ENCODE data around the gene FZR1.
"Not testable (repeated sequence)": the region's sequence is repeated elsewhere in the genome, so short reads cannot be mapped to it uniquely, and the experiment has no call there.

FZR1 gene

DNA sequence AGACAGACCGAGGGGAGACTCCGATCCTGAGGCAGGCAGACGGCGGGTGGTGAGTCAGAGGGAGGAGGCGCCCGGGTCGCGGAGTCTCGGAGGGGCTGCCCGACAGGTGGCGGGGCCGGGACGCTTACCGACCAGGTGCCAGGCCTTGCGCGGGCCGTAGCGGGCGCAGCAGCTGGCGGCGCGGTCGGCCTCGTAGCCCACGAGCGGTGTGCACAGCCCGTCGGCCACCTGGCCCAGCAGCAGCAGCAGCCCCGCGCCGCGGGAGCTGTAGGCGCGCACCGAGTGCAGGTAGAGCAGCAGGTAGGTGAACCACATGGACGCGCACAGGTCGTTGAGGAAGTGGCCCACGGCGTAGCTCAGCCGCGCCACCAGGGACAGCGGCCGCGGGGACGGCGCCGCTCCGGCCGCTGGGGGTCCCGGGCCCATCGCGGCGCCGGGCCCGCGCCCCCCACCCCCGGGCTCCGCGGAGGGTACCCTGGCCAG, 50.9 kb downstream of the FZR1 start:
- peak overlapping the region; percentile 79 to 94 for H3K4me3 ChIP-seq (ENCODE audit: low read depth in 1 of 2, low read length in 2 of 2)
- H3K4me1 ChIP-seq (ENCODE audit: control insufficient read depth in 1 of 2, insufficient read depth in 2 of 2, low read length in 2 of 2) = peaks cover 0 to 17% of the 10 kb centered on the region in 2 donors
- no peaks in the 10 kb centered on the region for H3K9me3 ChIP-seq (ENCODE audit: control insufficient read depth in 1 of 2, low read length in 2 of 2)
- no peak overlapping the region for H3K27ac ChIP-seq (ENCODE audit: low read length)
- no peaks in the 10 kb centered on the region for H3K36me3 ChIP-seq (ENCODE audit: control insufficient read depth in 1 of 2, insufficient read depth in 2 of 2, low read length in 2 of 2)
- no peaks in the 10 kb centered on the region for H3K27me3 ChIP-seq (ENCODE audit: low read depth, low read length)

DNA sequence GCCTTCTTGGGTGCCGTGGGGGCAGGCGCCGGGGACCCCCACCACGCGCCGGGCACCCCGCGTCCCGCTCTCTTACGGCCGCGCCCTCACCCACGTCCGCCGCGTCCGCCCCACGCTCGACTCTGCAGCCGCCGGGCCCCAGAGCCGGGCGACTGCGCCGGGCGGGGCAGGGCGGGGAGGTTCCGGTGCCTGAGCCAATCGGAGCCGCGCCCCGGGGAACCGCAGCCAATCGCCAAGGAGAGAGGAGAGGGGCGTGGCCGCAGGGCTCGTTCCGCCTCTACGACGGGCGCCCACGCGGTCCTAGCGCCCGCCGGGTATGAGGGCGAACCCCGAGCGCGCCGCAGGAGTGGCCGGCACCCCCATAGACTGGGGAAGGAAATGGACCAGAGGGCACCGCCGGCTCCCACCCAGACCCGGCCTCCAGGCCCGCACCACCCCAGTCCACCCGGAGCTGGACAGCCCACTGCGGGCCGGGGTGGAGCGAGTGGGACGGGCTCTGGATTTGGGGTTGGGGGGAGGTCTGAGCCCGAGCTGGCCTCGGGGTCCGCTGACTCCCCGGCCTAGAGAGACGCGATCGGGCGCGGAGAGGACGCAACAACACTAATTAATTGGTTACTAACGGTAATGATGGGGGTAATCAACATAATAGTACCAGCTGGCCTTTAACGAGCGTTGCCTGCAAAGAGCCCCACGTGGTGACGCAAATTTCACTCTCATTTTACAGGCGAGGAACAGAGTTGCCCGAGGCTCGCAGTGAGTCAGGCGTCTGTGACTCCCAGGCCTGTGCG, 51.5 kb downstream of the FZR1 start, which contains the start of gene MFSD12:
Gene MFSD12 (minus strand): TSS at position 126 of the 788 bp plus-strand sequence. CDS start 183 bp downstream, outside the sequence.
- H3K9me3 ChIP-seq (ENCODE audit: control insufficient read depth in 1 of 2, low read length in 2 of 2) = no peaks in the 10 kb centered on the region
- peak within 1 kb of the TSS; percentile 67 for H3K27ac ChIP-seq (ENCODE audit: low read length)
- no peaks in the 10 kb centered on the region for H3K36me3 ChIP-seq (ENCODE audit: control insufficient read depth in 1 of 2, insufficient read depth in 2 of 2, low read length in 2 of 2)
- no peaks in the 10 kb centered on the region for H3K27me3 ChIP-seq (ENCODE audit: low read depth, low read length)
- peak within 1 kb of the TSS; percentile 79 to 94 for H3K4me3 ChIP-seq (ENCODE audit: low read depth in 1 of 2, low read length in 2 of 2)
- peaks cover 0 to 17% of the 10 kb centered on the region in 2 donors for H3K4me1 ChIP-seq (ENCODE audit: control insufficient read depth in 1 of 2, insufficient read depth in 2 of 2, low read length in 2 of 2)

DNA sequence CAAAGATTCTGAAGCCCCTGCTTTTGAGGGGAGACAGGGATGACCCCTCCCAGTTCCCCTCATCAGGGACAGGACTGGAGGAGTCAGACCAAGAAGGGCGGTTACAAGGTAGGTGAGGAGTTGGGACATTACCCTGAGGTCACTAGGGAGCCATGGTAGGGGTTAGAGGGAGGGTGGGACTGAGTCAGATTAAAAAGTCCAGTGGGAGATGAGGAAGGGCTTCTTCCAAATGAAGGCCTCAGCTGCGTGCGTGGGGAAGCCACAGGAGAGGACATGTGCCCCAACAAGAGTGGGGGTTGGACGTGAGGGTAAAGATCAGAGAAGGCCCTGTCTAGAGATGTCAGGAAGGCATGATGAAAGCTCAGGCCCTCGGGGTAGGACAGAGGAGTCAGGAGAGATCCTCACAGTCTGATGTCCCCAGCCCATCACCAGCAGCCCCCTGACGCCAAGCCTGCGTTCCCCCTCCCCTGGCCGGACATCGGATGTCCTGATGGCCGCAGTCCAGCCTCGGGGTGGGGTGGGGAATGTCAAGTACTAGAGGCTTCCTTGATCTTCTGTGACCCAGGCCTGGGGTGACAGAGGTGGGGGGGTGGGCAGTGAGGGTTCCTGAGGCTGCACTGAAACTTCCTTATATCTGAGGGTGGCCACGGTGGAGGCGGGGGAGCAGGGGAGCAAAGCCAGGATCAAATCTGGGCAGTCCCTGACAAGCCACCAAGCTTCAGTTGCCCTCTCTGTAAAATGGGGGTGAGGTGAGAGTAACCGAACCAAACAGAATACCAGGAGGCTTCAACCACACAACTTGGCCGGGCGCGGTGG, 57.8 kb downstream of the FZR1 start:
- no peaks in the 10 kb centered on the region for H3K36me3 ChIP-seq (ENCODE audit: control insufficient read depth in 1 of 2, insufficient read depth in 2 of 2, low read length in 2 of 2)
- no peaks in the 10 kb centered on the region for H3K4me1 ChIP-seq (ENCODE audit: control insufficient read depth in 1 of 2, insufficient read depth in 2 of 2, low read length in 2 of 2)
- no peaks in the 10 kb centered on the region for H3K27me3 ChIP-seq (ENCODE audit: low read depth, low read length)
- no peaks in the 10 kb centered on the region for H3K9me3 ChIP-seq (ENCODE audit: control insufficient read depth in 1 of 2, low read length in 2 of 2)
- no peak overlapping the region for H3K27ac ChIP-seq (ENCODE audit: low read length)
- no peak overlapping the region for H3K4me3 ChIP-seq (ENCODE audit: low read depth in 1 of 2, low read length in 2 of 2)

DNA sequence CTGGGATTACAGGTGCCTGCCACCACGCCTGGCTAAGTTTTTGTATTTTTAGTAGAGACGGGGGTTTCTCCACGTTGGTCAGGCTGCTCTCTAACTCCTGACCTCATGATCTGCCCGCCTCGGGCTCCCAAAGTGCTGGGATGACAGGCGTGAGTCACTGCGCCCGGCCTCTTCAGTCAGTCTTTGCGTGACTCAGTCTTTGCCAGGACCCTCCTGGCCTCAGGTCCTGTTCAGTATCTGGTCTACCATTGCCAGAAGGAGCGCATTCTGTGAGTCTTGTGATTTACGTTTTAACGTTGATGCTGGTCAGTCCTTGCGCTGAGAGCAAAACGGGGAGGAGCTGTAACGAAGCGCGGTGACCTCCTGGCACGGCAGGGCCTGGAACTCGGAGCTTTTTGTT, 59.0 kb downstream of the FZR1 start:
- H3K27me3 ChIP-seq (ENCODE audit: low read depth, low read length) = no peaks in the 10 kb centered on the region
- no peak overlapping the region for H3K4me3 ChIP-seq (ENCODE audit: low read depth in 1 of 2, low read length in 2 of 2)
- no peaks in the 10 kb centered on the region for H3K9me3 ChIP-seq (ENCODE audit: control insufficient read depth in 1 of 2, low read length in 2 of 2)
- no peak overlapping the region for H3K27ac ChIP-seq (ENCODE audit: low read length)
- no peaks in the 10 kb centered on the region for H3K4me1 ChIP-seq (ENCODE audit: control insufficient read depth in 1 of 2, insufficient read depth in 2 of 2, low read length in 2 of 2)
- no peaks in the 10 kb centered on the region for H3K36me3 ChIP-seq (ENCODE audit: control insufficient read depth in 1 of 2, insufficient read depth in 2 of 2, low read length in 2 of 2)

DNA sequence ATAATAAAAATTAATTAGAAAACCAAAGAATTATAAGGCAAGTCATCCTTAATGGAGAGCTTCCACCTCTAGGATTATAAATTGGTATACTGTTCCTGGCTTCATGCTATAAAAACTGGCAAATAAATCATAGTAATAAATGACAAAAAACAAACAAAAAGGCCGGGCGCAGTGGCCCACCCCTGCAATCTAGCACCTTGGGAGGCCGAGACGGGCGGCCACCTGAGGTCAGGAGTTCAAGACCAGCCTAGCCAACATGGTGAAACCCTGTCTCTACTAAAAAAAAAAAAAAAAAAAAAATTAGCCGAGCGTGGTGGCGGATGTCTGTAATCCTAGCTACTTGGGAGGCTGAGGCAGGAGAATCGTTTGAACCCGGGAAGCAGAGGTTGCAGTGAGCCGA, 63.9 kb downstream of the FZR1 start:
- not testable (repeated sequence) for H3K27ac ChIP-seq (ENCODE audit: low read length); H3K27me3 ChIP-seq (ENCODE audit: low read depth, low read length); H3K4me3 ChIP-seq (ENCODE audit: low read depth in 1 of 2, low read length in 2 of 2); H3K4me1 ChIP-seq (ENCODE audit: control insufficient read depth in 1 of 2, insufficient read depth in 2 of 2, low read length in 2 of 2); H3K36me3 ChIP-seq (ENCODE audit: control insufficient read depth in 1 of 2, insufficient read depth in 2 of 2, low read length in 2 of 2); H3K9me3 ChIP-seq (ENCODE audit: control insufficient read depth in 1 of 2, low read length in 2 of 2)

DNA sequence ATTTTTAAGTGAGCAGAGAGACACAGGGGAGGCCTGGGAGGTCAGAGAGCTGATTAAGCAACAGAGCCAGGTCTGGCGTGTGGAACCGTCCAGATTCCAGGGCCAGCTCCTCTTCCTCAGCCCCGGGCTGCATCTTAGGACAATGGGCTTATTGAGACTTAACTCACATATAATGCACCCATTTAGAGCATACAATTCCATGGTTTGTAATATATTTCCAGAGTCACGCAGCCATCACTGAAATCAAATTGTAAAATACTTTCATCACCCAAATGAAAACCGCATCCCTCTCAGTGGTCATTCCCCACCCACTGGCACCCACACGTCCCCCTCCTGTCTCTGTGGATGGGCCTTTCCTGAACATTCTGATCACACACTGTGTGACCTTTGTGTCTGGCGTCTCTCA, 64.5 kb downstream of the FZR1 start:
- no peaks in the 10 kb centered on the region for H3K36me3 ChIP-seq (ENCODE audit: control insufficient read depth in 1 of 2, insufficient read depth in 2 of 2, low read length in 2 of 2)
- H3K27ac ChIP-seq (ENCODE audit: low read length) = no peak overlapping the region
- no peak overlapping the region for H3K4me3 ChIP-seq (ENCODE audit: low read depth in 1 of 2, low read length in 2 of 2)

DNA sequence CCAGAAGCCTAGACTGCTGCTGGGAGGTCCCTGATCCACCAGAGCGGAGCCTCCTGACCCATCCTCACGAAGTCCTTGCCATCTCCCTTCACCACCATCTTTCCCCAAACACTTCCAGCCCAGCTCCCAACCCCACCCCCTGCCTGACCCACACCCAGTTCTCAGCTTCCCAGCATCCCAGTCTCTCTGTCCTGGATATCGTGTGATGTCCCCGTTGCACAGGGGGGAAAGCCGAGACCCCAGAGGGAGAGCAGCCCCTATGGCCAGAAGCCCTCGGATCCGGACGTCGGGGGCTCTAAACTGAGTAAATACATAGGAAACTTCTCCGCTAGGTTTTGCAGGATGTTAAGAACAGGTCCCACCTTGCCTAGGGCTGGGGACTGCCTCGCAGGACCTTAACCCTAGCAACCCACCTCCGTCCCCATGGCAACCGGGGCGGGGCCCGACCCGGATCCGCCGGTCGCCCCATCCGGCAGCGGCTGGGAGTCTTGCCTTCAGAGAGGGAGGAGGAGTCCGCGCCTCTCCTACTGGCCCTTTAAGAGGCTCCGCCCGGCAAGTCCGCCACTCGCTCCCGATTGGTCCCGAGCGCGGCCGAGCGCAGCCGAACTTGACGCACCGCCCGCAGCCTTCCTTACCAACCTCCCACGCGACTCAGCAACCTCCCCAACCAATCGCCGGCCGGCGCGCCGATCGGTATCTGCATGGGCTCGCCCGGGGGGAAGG, 66.2 kb downstream of the FZR1 start:
- no peaks in the 10 kb centered on the region for H3K9me3 ChIP-seq (ENCODE audit: control insufficient read depth in 1 of 2, low read length in 2 of 2)
- H3K27me3 ChIP-seq (ENCODE audit: low read depth, low read length) = no peaks in the 10 kb centered on the region
- H3K4me1 ChIP-seq (ENCODE audit: control insufficient read depth in 1 of 2, insufficient read depth in 2 of 2, low read length in 2 of 2) = peaks cover 0 to 25% of the 10 kb centered on the region in 2 donors
- H3K4me3 ChIP-seq (ENCODE audit: low read depth in 1 of 2, low read length in 2 of 2) = peak overlapping the region; percentile 58 to 87
- H3K36me3 ChIP-seq (ENCODE audit: control insufficient read depth in 1 of 2, insufficient read depth in 2 of 2, low read length in 2 of 2) = no peaks in the 10 kb centered on the region
- peak overlapping the region; percentile 27 for H3K27ac ChIP-seq (ENCODE audit: low read length)

More for the DNA sequence above, 64.5 kb downstream of the FZR1 start:
- Histone ChIP-seq H3K9me3 (ENCODE audit: control insufficient read depth in 1 of 2, low read length in 2 of 2) (no peaks in the 10 kb centered on the region), H3K4me1 (ENCODE audit: control insufficient read depth in 1 of 2, insufficient read depth in 2 of 2, low read length in 2 of 2) (peaks cover 0 to 12% of the 10 kb centered on the region in 2 donors), H3K27me3 (ENCODE audit: low read depth, low read length) (no peaks in the 10 kb centered on the region)

DNA sequence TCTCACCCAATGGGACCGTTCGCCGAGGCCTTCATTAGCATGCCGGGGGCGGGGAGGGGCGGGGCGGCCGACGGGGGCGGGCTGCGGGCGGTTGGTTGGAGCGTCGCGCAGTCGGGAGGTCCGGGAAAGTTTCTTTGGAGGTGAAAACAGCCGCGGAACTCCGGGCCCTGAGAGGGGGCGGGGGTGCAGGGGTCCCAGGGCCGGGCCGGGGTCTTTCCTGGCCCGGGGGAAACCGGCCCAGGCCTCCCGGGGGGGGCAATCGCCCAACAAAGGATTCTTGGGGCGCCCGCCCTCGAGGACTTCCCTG, 66.7 kb downstream of the FZR1 start, which contains the start of gene HMG20B:
Gene HMG20B (plus strand): TSS at position 90 of the 307 bp plus-strand sequence. CDS start 366 bp downstream, outside the sequence.
- Histone ChIP-seq H3K4me3 (ENCODE audit: low read depth in 1 of 2, low read length in 2 of 2) (peak within 1 kb of the TSS; percentile 58 to 87), H3K27ac (ENCODE audit: low read length) (peak within 1 kb of the TSS; percentile 27)

DNA sequence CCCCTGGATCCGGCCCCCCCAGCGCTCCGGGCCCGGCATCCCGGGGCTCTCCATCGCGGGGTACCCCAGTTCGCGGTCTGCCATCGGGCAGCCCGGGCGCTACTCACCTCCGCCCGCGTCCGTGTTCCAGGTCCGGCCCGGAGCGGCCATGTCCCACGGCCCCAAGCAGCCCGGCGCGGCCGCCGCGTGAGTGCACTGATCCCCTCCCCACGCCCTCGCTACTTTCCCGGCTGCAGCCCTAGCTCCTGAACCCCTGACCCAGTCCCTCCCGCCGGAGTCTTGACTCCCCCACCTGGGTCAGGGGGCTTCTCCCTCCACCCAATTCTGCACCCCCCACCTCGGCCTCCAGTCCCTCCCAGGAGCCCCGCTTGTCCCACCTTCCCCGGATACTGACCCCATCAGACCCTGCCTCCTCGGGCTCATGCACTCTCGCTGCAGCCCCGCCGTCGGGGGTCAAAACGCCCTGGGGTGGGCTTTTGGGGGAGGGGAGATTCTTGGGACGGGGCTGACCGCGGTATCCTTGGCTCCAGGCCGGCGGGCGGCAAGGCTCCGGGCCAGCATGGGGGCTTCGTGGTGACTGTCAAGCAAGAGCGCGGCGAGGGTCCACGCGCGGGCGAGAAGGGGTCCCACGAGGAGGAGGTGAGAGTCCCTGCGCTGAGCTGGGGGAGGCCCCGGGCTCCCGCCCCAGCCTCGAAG, 67.2 kb downstream of the FZR1 start:
- Histone ChIP-seq H3K27me3 (ENCODE audit: low read depth, low read length) (no peaks in the 10 kb centered on the region), H3K27ac (ENCODE audit: low read length) (no peak overlapping the region), H3K9me3 (ENCODE audit: control insufficient read depth in 1 of 2, low read length in 2 of 2) (no peaks in the 10 kb centered on the region), H3K36me3 (ENCODE audit: control insufficient read depth in 1 of 2, insufficient read depth in 2 of 2, low read length in 2 of 2) (no peaks in the 10 kb centered on the region), H3K4me1 (ENCODE audit: control insufficient read depth in 1 of 2, insufficient read depth in 2 of 2, low read length in 2 of 2) (peaks cover 0 to 25% of the 10 kb centered on the region in 2 donors), H3K4me3 (ENCODE audit: low read depth in 1 of 2, low read length in 2 of 2) (peak overlapping the region; percentile 48 to 87)

More for the DNA sequence above, 66.7 kb downstream of the FZR1 start, which contains the start of gene HMG20B:
- H3K4me1 ChIP-seq (ENCODE audit: control insufficient read depth in 1 of 2, insufficient read depth in 2 of 2, low read length in 2 of 2) = peaks cover 0 to 25% of the 10 kb centered on the region in 2 donors
- no peaks in the 10 kb centered on the region for H3K9me3 ChIP-seq (ENCODE audit: control insufficient read depth in 1 of 2, low read length in 2 of 2)
- no peaks in the 10 kb centered on the region for H3K27me3 ChIP-seq (ENCODE audit: low read depth, low read length)
- H3K36me3 ChIP-seq (ENCODE audit: control insufficient read depth in 1 of 2, insufficient read depth in 2 of 2, low read length in 2 of 2) = no peaks in the 10 kb centered on the region

DNA sequence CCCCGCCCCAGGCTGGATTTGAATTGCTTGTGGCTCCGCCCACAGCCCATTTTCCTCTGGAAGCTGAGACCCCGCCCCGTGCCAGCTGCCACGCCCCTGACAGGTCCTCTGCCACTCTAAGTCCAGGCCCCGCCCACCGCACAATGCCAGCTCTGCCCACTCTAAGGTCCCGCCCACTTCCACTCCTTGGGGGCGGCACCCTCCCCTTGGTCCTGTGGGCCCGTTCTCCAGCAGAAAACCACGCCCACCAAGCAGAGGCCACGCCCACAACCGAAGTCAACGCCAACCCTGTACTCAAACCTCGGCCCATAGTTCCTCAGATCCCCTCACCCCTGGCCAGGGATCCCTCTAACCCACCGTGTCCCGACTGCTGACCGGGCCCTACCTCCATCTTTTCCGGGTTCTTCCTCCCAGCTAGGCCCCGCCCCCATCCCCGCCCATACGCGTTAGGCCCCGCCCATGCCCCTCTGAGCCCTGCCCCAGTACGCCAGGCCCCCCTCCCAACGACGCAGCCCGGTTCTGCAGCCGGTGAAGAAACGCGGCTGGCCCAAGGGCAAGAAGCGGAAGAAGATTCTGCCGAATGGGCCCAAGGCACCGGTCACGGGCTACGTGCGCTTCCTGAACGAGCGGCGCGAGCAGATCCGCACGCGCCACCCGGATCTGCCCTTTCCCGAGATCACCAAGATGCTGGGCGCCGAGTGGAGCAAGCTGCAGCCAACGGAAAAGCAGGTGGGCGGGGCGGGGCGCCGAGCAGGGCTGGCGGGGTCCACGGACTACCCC, 67.9 kb downstream of the FZR1 start:
- H3K27ac ChIP-seq (ENCODE audit: low read length) = no peak overlapping the region
- no peaks in the 10 kb centered on the region for H3K9me3 ChIP-seq (ENCODE audit: control insufficient read depth in 1 of 2, low read length in 2 of 2)
- H3K36me3 ChIP-seq (ENCODE audit: control insufficient read depth in 1 of 2, insufficient read depth in 2 of 2, low read length in 2 of 2) = no peaks in the 10 kb centered on the region
- peak overlapping the region in 1 of 2 donors; percentile 87 for H3K4me3 ChIP-seq (ENCODE audit: low read depth in 1 of 2, low read length in 2 of 2)
- peaks cover 0 to 25% of the 10 kb centered on the region in 2 donors for H3K4me1 ChIP-seq (ENCODE audit: control insufficient read depth in 1 of 2, insufficient read depth in 2 of 2, low read length in 2 of 2)
- no peaks in the 10 kb centered on the region for H3K27me3 ChIP-seq (ENCODE audit: low read depth, low read length)
